Peyer's patch (tissue), 4 donors: ENCODE measurements around the gene NLGN1.

Source experiments
- POLR2A ChIP-seq, 2 donors: fragments of 450-650 bp; IDR thresholded peaks; one replicate each; pipeline ENCODE4 v1.5.1; 2017; ENCODE audit warnings: antibody characterized with exemption in 2 of 2, mild to moderate bottlenecking in 2 of 2, moderate library complexity in 2 of 2
- TF ChIP-seq, protein P1 (sequence below), 6 experiments: fragments of 450-650 bp in 4 of 6; fragments of 200-600 bp in 2 of 6; sonication (generic) in 1 of 6; IDR thresholded peaks; one replicate each; pipeline ENCODE4 v1.5.1; 2017 to 2019; ENCODE audit warnings: antibody characterized with exemption in 6 of 6, mild to moderate bottlenecking in 3 of 6, moderate library complexity in 1 of 6

DNA sequence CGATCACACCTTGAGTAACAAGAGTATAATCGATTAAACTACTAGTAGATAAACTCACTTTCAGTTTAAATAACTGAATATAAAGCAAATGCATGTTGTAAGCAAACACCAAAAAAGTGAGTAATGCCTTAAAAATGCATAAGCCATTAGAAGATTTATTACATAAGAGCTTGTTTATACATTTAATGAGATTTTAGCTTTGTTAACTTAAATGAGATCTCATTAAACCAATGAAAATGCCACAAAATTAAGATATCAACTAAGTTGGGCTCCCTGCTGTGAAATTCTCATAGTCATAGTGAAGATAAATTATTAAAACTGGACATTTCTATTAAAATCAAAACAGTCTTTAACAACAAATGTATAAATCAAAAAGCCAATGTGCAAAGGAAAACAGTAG, 701.2 kb downstream of the NLGN1 start:
- TF ChIP-seq POLR2A (IDR thresholded peaks at IDR 0.05) = no peak
- TF ChIP-seq, protein P1, sequence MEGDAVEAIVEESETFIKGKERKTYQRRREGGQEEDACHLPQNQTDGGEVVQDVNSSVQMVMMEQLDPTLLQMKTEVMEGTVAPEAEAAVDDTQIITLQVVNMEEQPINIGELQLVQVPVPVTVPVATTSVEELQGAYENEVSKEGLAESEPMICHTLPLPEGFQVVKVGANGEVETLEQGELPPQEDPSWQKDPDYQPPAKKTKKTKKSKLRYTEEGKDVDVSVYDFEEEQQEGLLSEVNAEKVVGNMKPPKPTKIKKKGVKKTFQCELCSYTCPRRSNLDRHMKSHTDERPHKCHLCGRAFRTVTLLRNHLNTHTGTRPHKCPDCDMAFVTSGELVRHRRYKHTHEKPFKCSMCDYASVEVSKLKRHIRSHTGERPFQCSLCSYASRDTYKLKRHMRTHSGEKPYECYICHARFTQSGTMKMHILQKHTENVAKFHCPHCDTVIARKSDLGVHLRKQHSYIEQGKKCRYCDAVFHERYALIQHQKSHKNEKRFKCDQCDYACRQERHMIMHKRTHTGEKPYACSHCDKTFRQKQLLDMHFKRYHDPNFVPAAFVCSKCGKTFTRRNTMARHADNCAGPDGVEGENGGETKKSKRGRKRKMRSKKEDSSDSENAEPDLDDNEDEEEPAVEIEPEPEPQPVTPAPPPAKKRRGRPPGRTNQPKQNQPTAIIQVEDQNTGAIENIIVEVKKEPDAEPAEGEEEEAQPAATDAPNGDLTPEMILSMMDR (IDR thresholded peaks at IDR 0.05) = no peak
